ENCODE data around the gene DTNB. TPM values are rescaled to one million over a fixed set of nuclear protein-coding genes. Genes with fewer than 3 reads are reported as not detected.

The DTNB gene
- total and polyA plus RNA-seq, 2 of the 4 experiments (the other 2 are of a cell fraction) = 3.8 to 5.3 TPM

GRCh38 chr2:25517701-25518100 is 155.7 kb downstream of the DTNB start:
- Histone ChIP-seq H4K5ac (ENCODE audit: low read depth, low read length) (no peak overlapping the region), H2BK15ac (ENCODE audit: low read depth, low read length) (no peak overlapping the region), H2AFZ (replicated peaks; ENCODE audit: low read length, poor library complexity) (no peak overlapping the region), H3K27ac (ENCODE audit: insufficient read depth, low read length) (no peak overlapping the region), H3K4me1 (ENCODE audit: control insufficient read depth, insufficient read depth, low read length) (no peaks in the 10 kb centered on the region; the same call in 1 of the 2 replicates), H3K9me3 (ENCODE audit: control insufficient read depth, insufficient read depth, low read length) (0 out of 2 replicates have a peak, but pooled peaks cover 2% of the 10 kb centered on the region), H3K18ac (ENCODE audit: low read depth, low read length) (peak overlapping the region; percentile 9; the same call in 1 of the 2 replicates), H4K20me1 (ENCODE audit: insufficient read depth, low read length) (no peaks in the 10 kb centered on the region), H3K9me1 (ENCODE audit: insufficient read depth, low read length) (no peaks in the 10 kb centered on the region), H3K4ac (ENCODE audit: low read depth, low read length) (no peak overlapping the region), H2BK20ac (ENCODE audit: low read depth, low read length) (peak overlapping the region; percentile 6; the same call in 1 of the 2 replicates), H4K91ac (ENCODE audit: insufficient read depth, low read depth, low read length) (no peak overlapping the region), H3K23ac (ENCODE audit: low read depth, low read length) (no peak overlapping the region), H3K56ac (ENCODE audit: extremely low read depth, insufficient read depth, low read length) (no peak overlapping the region), H3K14ac (replicated peaks; ENCODE audit: low read depth, low read length) (no peak overlapping the region), H2BK5ac (ENCODE audit: low read depth, low read length, poor library complexity, severe bottlenecking) (no peak overlapping the region), H4K8ac (ENCODE audit: low read depth in 2 of 2, low read length in 2 of 2) (no peak overlapping the region), H3K79me1 (ENCODE audit: low read depth in 1 of 2, low read length in 2 of 2) (no peaks in the 10 kb centered on the region), H3K9ac (ENCODE audit: low read depth, low read length) (no peak overlapping the region), H3K4me3 (ENCODE audit: insufficient read depth, low read depth, low read length) (no peak overlapping the region), H2AK9ac (replicated peaks; ENCODE audit: low read depth, low read length, poor library complexity) (no peak overlapping the region), H3K27me3 (ENCODE audit: control insufficient read depth, insufficient read depth, low read length) (no peaks in the 10 kb centered on the region), H3K36me3 (ENCODE audit: control insufficient read depth, insufficient read depth, low read length) (no peaks in the 10 kb centered on the region), H2BK120ac (ENCODE audit: low read depth, low read length) (peak overlapping the region; percentile 1; the same call in 1 of the 2 replicates), H2AK5ac (ENCODE audit: low read depth, low read length) (no peak overlapping the region), H3K4me2 (ENCODE audit: low read depth, low read length) (no peak overlapping the region)
- no CpG with 5 or more reads among the region's 4 CpGs for WGBS, 2 experiments (ENCODE audit: extremely low coverage in 2 of 2, insufficient read length in 1 of 2)
- DNase-seq = no peak
- no peak for ATAC-seq (ENCODE audit: low read depth)
- TF ChIP-seq POLR2A (IDR thresholded peaks at IDR 0.05; ENCODE audit: low read depth, low read length) (no peak), MXI1 (IDR thresholded peaks at IDR 0.05; ENCODE audit: borderline replicate concordance, low read depth, low read length) (no peak), BHLHE40 (IDR thresholded peaks at IDR 0.05; ENCODE audit: low read depth, low read length) (no peak), USF2 (IDR thresholded peaks at IDR 0.05; ENCODE audit: low read depth, low read length) (no peak), RAD21 (IDR thresholded peaks at IDR 0.05; ENCODE audit: low read length) (no peak), CTCF (conservative IDR thresholded peaks at IDR 0.05; ENCODE audit: low read depth, low read length) (no peak), NFE2L2 (IDR thresholded peaks at IDR 0.05; ENCODE audit: low read depth, low read length) (no peak), RCOR1 (IDR thresholded peaks at IDR 0.05; ENCODE audit: insufficient replicate concordance, low read length) (no peak), CHD1 (IDR thresholded peaks at IDR 0.05; ENCODE audit: low read depth, low read length) (no peak), FOS (IDR thresholded peaks at IDR 0.05; ENCODE audit: low read depth, low read length) (no peak), SMC3 (IDR thresholded peaks at IDR 0.05; ENCODE audit: low read depth, low read length) (no peak), CEBPB (IDR thresholded peaks at IDR 0.05; ENCODE audit: low read depth, low read length) (no peak), RFX5 (IDR thresholded peaks at IDR 0.05; ENCODE audit: low read depth, low read length) (no peak), ELK1 (IDR thresholded peaks at IDR 0.05; ENCODE audit: borderline replicate concordance, low read depth, low read length) (no peak), MAZ (IDR thresholded peaks at IDR 0.05; ENCODE audit: borderline replicate concordance, low read depth, low read length) (no peak), MAFK (IDR thresholded peaks at IDR 0.05; ENCODE audit: low read depth, low read length) (no peak)
- POLR2A ChIA-PET (ENCODE audit: unreplicated experiment) = no interaction called here
- intact Hi-C loops (cut with micrococcal nuclease) = loop anchor here (2.0 kb wide), 1 partner anchor 25 kb away; no protein-coding TSS in a partner anchor
- in situ Hi-C loops (cut with MboI; ENCODE audit: low sequenced_read_pairs) = no loop called here
- no TSS peak for BruUV-seq (replicated peaks)
- dilution Hi-C loops (cut with HindIII; ENCODE audit: low sequenced_read_pairs, unreplicated experiment) = no loop called here
- CTCF ChIA-PET = no interaction called here
